SK-N-SH treated with all-trans-retinoic acid at 6 μM for 48 hours (cell line): ENCODE results near the gene P2RY6.

Source experiments
- ARNTL ChIP-seq: fragments of 450-650 bp; formaldehyde crosslinking; IDR thresholded peaks from 2 replicates; pipeline ENCODE4 v1.5.0; 2020; ENCODE audit warnings: low read depth, mild to moderate bottlenecking, moderate library complexity, borderline replicate concordance
- BACH2 ChIP-seq: fragments of 250-450 bp; sonication (Bioruptor Pico); IDR thresholded peaks from 2 replicates; pipeline ENCODE4 v1.9.0; 2021; ENCODE audit warnings: mild to moderate bottlenecking, borderline replicate concordance
- PPARA ChIP-seq: fragments of 250-450 bp; sonication (Bioruptor Pico); IDR thresholded peaks from 2 replicates; pipeline ENCODE4 v1.5.0; 2020; ENCODE audit warnings: mild to moderate bottlenecking, borderline replicate concordance
- RARB ChIP-seq: fragments of 250-450 bp; sonication (Bioruptor Pico); IDR thresholded peaks from 2 replicates; pipeline ENCODE4 v1.8.0; 2021; ENCODE audit warnings: mild to moderate bottlenecking, moderate library complexity
- TOX ChIP-seq: fragments of 250-450 bp; sonication (Bioruptor Pico); IDR thresholded peaks from 2 replicates; pipeline ENCODE4 v1.8.0; 2021; ENCODE audit warnings: mild to moderate bottlenecking, moderate library complexity, borderline replicate concordance
- ZC3H10 ChIP-seq: fragments of 250-450 bp; sonication (Bioruptor Pico); IDR thresholded peaks from 2 replicates; pipeline ENCODE4 v1.5.1; 2021; ENCODE audit warnings: mild to moderate bottlenecking, moderate library complexity
- ZFP3 ChIP-seq: fragments of 250-450 bp; sonication (Bioruptor Pico); IDR thresholded peaks from 2 replicates; pipeline ENCODE4 v1.5.0; 2020; ENCODE audit warnings: mild to moderate bottlenecking, moderate library complexity
- ZFP30 ChIP-seq: fragments of 450-650 bp; formaldehyde crosslinking; IDR thresholded peaks from 2 replicates; pipeline ENCODE4 v1.5.0; 2022; ENCODE audit warnings: mild to moderate bottlenecking, moderate library complexity
- ZNF565 ChIP-seq: fragments of 450-650 bp; formaldehyde crosslinking; conservative IDR thresholded peaks from 2 replicates; pipeline ENCODE4 v1.5.0; 2020; ENCODE audit warnings: low read depth, mild to moderate bottlenecking, moderate library complexity
- TF ChIP-seq, protein P1 (sequence below): fragments of 250-450 bp; sonication (Bioruptor Pico); IDR thresholded peaks from 2 replicates; pipeline ENCODE4 v1.8.0; 2020; ENCODE audit warnings: mild to moderate bottlenecking, moderate library complexity, borderline replicate concordance
- TF ChIP-seq, protein P2 (sequence below): fragments of 250-450 bp; sonication (Bioruptor Pico); IDR thresholded peaks from 2 replicates; pipeline ENCODE4 v1.5.1; 2020; ENCODE audit warnings: low read depth, mild to moderate bottlenecking, moderate library complexity
- TF ChIP-seq, protein P3 (sequence below): fragments of 250-450 bp; sonication (Bioruptor Pico); IDR thresholded peaks from 2 replicates; pipeline ENCODE4 v1.5.1; 2021; ENCODE audit warnings: mild to moderate bottlenecking, moderate library complexity

DNA sequence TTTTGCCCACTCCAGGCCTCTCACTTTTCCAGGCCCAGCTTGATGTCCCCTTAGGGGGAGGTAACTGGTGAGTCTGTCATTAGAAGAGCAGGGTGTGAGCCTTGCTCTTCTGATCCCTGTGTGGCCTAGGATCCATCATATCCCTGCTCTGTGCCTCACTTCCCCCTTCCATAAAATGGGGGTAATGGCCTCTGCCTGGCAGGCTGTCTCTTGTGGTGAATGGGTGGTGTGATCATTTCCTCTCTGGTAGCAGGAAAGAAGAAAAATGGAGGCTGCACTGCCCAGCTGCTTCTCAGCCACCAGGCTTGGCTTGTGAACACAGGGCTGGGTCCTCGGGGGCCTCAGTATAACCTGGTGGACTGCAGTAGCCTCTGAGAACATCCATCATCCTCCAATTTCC, 41.5 kb downstream of the P2RY6 start:
- TF ChIP-seq, protein P1, sequence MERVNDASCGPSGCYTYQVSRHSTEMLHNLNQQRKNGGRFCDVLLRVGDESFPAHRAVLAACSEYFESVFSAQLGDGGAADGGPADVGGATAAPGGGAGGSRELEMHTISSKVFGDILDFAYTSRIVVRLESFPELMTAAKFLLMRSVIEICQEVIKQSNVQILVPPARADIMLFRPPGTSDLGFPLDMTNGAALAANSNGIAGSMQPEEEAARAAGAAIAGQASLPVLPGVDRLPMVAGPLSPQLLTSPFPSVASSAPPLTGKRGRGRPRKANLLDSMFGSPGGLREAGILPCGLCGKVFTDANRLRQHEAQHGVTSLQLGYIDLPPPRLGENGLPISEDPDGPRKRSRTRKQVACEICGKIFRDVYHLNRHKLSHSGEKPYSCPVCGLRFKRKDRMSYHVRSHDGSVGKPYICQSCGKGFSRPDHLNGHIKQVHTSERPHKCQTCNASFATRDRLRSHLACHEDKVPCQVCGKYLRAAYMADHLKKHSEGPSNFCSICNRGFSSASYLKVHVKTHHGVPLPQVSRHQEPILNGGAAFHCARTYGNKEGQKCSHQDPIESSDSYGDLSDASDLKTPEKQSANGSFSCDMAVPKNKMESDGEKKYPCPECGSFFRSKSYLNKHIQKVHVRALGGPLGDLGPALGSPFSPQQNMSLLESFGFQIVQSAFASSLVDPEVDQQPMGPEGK (CRISPR knock-in tag) = no peak
- TF ChIP-seq PPARA (CRISPR knock-in tag) (no peak), ZFP3 (CRISPR knock-in tag) (no peak), ZFP30 (no peak), RARB (no peak), TOX (no peak), ARNTL (CRISPR knock-in tag) (no peak), BACH2 (no peak), ZNF565 (CRISPR knock-in tag) (no peak), ZC3H10 (no peak)
- TF ChIP-seq, protein P2, sequence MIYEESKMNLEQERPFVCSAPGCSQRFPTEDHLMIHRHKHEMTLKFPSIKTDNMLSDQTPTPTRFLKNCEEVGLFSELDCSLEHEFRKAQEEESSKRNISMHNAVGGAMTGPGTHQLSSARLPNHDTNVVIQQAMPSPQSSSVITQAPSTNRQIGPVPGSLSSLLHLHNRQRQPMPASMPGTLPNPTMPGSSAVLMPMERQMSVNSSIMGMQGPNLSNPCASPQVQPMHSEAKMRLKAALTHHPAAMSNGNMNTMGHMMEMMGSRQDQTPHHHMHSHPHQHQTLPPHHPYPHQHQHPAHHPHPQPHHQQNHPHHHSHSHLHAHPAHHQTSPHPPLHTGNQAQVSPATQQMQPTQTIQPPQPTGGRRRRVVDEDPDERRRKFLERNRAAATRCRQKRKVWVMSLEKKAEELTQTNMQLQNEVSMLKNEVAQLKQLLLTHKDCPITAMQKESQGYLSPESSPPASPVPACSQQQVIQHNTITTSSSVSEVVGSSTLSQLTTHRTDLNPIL = no peak
- TF ChIP-seq, protein P3, sequence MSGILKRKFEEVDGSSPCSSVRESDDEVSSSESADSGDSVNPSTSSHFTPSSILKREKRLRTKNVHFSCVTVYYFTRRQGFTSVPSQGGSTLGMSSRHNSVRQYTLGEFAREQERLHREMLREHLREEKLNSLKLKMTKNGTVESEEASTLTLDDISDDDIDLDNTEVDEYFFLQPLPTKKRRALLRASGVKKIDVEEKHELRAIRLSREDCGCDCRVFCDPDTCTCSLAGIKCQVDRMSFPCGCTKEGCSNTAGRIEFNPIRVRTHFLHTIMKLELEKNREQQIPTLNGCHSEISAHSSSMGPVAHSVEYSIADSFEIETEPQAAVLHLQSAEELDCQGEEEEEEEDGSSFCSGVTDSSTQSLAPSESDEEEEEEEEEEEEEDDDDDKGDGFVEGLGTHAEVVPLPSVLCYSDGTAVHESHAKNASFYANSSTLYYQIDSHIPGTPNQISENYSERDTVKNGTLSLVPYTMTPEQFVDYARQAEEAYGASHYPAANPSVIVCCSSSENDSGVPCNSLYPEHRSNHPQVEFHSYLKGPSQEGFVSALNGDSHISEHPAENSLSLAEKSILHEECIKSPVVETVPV (CRISPR knock-in tag) = no peak
